Uterus (tissue), 4 donors: ENCODE data around the gene ABI1. TPM values are rescaled to one million over a fixed set of nuclear protein-coding genes. Genes with fewer than 3 reads are reported as not detected.

Experiments
- DNase-seq, 2 donors: peaks; one replicate each; pipeline ENCODE4 v3.0.0-alpha.2; 2019 to 2020
- H3K27ac ChIP-seq, 2 donors: fragments of 200-600 bp; sonication (generic); 1 replicate in 1 of 2; 2 replicates in 1 of 2; pipeline ENCODE4 v1.5.1; 2016 to 2018
- H3K27me3 ChIP-seq, 2 donors: fragments of 200-600 bp; sonication (generic); one replicate each; pipeline ENCODE4 v1.5.1; 2018 to 2019; ENCODE audit warnings: control low read depth in 1 of 2
- H3K36me3 ChIP-seq, 2 donors: fragments of 200-600 bp; sonication (generic); one replicate each; pipeline ENCODE4 v1.5.1; 2019; ENCODE audit warnings: control low read depth in 1 of 2
- H3K4me1 ChIP-seq, 2 donors: fragments of 200-600 bp; sonication (generic); one replicate each; pipeline ENCODE4 v1.5.1; 2018 to 2019; ENCODE audit warnings: control low read depth in 1 of 2
- H3K4me3 ChIP-seq, 2 donors: fragments of 200-600 bp; sonication (generic); 1 replicate in 1 of 2; 2 replicates in 1 of 2; pipeline ENCODE4 v1.5.1; 2018 to 2019; ENCODE audit warnings: mild to moderate bottlenecking in 1 of 2
- H3K9me3 ChIP-seq, 2 donors: fragments of 200-600 bp; sonication (generic); one replicate each; pipeline ENCODE4 v1.5.1; 2019; ENCODE audit warnings: control low read depth in 1 of 2
- POLR2A ChIP-seq, 2 donors: fragments of 450-650 bp; IDR thresholded peaks; one replicate each; pipeline ENCODE4 v1.6.1; 2016; ENCODE audit warnings: antibody characterized with exemption in 2 of 2, mild to moderate bottlenecking in 1 of 2, moderate library complexity in 1 of 2
- intact Hi-C: fragments of 100-400 bp; cut with DNase I; formaldehyde crosslinking; loops from one replicate; pipeline ENCODE4 v1.15.1; 2023; ENCODE audit warnings: low total_unique reads
- total RNA-seq, 4 donors: library from RNA; depleted of rRNA in 3 of 4; stranded (reverse); fragments of >200 nt in 3 of 4; gene quantifications; one replicate each; pipeline versions ENCODE4 v1.1.0 to v1.2.4, GENCODE V29; 2014 to 2023
- TF ChIP-seq, protein P1 (sequence below), 4 experiments: fragments of 200-600 bp in 2 of 4; fragments of 450-650 bp in 2 of 4; sonication (generic) in 2 of 4; IDR thresholded peaks; one replicate each; pipeline ENCODE4 v1.5.1; 2016 to 2019; ENCODE audit warnings: antibody characterized with exemption in 4 of 4, mild to moderate bottlenecking in 2 of 4, moderate library complexity in 1 of 4
- donor health status: DM: yes; HTN: yes; CAD: no.

Gene ABI1
- total RNA-seq, 4 donors from 2014 or later = 26.6 to 50.4 (median 39.1) TPM

DNA sequence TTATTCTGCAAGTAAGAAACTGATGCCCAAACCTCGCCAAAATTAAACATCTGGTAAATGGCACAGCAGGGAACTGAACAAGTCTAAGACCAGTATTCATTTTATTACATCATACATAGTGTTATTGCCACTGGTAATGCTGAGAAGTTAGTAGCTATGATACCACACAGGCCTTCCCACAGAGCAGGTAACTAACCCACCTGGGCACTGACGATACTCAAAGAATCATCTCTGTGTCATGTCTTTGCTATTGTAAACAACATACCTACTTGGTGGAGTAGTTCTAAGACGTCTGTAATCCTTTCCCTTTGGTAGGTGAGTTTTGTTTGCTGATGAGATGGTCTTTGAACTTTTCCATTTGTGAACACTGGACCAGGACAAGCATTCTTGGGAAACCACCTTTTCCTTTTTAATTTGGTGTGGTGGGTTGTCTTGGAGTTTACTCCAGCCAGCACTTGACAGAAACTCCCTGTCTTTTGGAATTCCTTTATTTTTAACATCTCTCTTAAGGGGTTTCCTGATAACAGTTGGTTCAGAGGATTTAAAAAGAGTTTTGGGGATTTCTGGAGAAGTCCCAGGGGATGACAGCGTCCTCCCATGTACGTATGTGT lies 122.4 kb downstream of the ABI1 start:
- TF ChIP-seq POLR2A (IDR thresholded peaks at IDR 0.05) = no peak
- TF ChIP-seq, protein P1, sequence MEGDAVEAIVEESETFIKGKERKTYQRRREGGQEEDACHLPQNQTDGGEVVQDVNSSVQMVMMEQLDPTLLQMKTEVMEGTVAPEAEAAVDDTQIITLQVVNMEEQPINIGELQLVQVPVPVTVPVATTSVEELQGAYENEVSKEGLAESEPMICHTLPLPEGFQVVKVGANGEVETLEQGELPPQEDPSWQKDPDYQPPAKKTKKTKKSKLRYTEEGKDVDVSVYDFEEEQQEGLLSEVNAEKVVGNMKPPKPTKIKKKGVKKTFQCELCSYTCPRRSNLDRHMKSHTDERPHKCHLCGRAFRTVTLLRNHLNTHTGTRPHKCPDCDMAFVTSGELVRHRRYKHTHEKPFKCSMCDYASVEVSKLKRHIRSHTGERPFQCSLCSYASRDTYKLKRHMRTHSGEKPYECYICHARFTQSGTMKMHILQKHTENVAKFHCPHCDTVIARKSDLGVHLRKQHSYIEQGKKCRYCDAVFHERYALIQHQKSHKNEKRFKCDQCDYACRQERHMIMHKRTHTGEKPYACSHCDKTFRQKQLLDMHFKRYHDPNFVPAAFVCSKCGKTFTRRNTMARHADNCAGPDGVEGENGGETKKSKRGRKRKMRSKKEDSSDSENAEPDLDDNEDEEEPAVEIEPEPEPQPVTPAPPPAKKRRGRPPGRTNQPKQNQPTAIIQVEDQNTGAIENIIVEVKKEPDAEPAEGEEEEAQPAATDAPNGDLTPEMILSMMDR (IDR thresholded peaks at IDR 0.05) = no peak
- no peaks in the 10 kb centered on the region for H3K9me3 ChIP-seq
- H3K27ac ChIP-seq = no peak overlapping the region

DNA sequence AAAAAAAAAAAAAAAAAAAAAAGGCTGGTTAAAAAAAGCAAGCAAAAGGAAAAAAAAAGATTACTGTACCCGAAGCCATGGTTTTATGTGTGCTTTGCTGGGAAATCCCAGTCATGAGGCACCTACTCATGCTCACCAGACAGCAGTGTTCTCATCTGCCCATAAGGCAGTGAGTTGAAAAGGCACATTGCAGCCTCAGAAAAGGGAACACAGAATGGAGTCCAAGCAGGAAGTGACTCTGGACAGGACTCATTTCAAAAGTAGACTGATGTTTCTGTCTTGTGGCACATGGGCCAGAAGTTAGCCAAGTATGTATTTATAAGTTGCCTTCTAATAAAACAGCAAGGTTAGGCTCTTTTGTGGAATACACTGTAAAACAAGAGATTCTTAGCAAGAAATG lies 123.0 kb downstream of the ABI1 start:
- Histone ChIP-seq H3K27ac (no peak overlapping the region), H3K4me3 (no peak overlapping the region), H3K36me3 (no peaks in the 10 kb centered on the region), H3K9me3 (no peaks in the 10 kb centered on the region), H3K4me1 (no peaks in the 10 kb centered on the region), H3K27me3 (no peaks in the 10 kb centered on the region)
- intact Hi-C loops = no loop called here
- TF ChIP-seq, protein P1 (IDR thresholded peaks at IDR 0.05) = no peak
- TF ChIP-seq POLR2A (IDR thresholded peaks at IDR 0.05) = no peak
- DNase-seq = no peak

More for the DNA sequence above, 122.4 kb downstream of the ABI1 start:
- Histone ChIP-seq H3K36me3 (no peaks in the 10 kb centered on the region), H3K4me1 (no peaks in the 10 kb centered on the region), H3K4me3 (no peak overlapping the region), H3K27me3 (no peaks in the 10 kb centered on the region)
- DNase-seq = no peak
- intact Hi-C loops = no loop called here

DNA sequence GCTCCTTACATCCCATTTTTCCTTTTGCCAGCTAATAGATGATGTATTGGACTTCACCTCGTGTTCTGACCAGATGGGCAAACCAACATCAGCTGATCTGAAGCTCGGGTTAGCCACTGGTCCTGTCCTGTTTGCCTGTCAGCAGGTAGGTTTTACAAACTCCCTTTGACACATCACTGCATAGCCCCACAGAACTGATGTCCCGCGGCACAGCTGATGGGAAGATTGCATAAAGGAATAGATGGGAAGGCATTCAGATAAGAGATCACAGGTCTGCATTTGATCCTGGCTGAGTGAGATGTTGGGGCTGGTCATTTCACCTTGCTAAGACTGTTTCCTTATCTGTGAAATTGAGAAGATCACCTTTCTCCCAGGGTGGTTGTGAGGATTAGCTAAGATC lies 125.3 kb downstream of the ABI1 start:
- Histone ChIP-seq H3K27ac (no peak overlapping the region), H3K4me1 (no peaks in the 10 kb centered on the region), H3K4me3 (no peak overlapping the region), H3K9me3 (no peaks in the 10 kb centered on the region), H3K27me3 (no peaks in the 10 kb centered on the region), H3K36me3 (no peaks in the 10 kb centered on the region)
- intact Hi-C loops = no loop called here
- no peak for DNase-seq
- no peak for TF ChIP-seq POLR2A (IDR thresholded peaks at IDR 0.05)
- TF ChIP-seq, protein P1 (IDR thresholded peaks at IDR 0.05) = no peak

GRCh38 chr10:26733750-26734568 lies 126.8 kb downstream of the ABI1 start:
- Histone ChIP-seq H3K27me3 (no peaks in the 10 kb centered on the region), H3K27ac (no peak overlapping the region), H3K4me1 (no peaks in the 10 kb centered on the region), H3K9me3 (no peaks in the 10 kb centered on the region), H3K36me3 (no peaks in the 10 kb centered on the region), H3K4me3 (no peak overlapping the region)
- intact Hi-C loops = no loop called here
- TF ChIP-seq, protein P1 (IDR thresholded peaks at IDR 0.05) = no peak
- no peak for TF ChIP-seq POLR2A (IDR thresholded peaks at IDR 0.05)
- no peak for DNase-seq

- H3K36me3 ChIP-seq = no peaks in the 10 kb centered on the region
- no peak overlapping the region for H3K4me3 ChIP-seq
- intact Hi-C loops = no loop called here
- no peak for DNase-seq
- H3K4me1 ChIP-seq = no peaks in the 10 kb centered on the region
- no peak for TF ChIP-seq POLR2A (IDR thresholded peaks at IDR 0.05)
- TF ChIP-seq, protein P1 (IDR thresholded peaks at IDR 0.05) = no peak
- no peaks in the 10 kb centered on the region for H3K9me3 ChIP-seq
- H3K27ac ChIP-seq = no peak overlapping the region
- H3K27me3 ChIP-seq = no peaks in the 10 kb centered on the region
Measured at GRCh38 chr10:26730552-26730951, 130.2 kb downstream of the ABI1 start.
